ENCODE measurements around the gene TMEM163.

The TMEM163 gene

DNA sequence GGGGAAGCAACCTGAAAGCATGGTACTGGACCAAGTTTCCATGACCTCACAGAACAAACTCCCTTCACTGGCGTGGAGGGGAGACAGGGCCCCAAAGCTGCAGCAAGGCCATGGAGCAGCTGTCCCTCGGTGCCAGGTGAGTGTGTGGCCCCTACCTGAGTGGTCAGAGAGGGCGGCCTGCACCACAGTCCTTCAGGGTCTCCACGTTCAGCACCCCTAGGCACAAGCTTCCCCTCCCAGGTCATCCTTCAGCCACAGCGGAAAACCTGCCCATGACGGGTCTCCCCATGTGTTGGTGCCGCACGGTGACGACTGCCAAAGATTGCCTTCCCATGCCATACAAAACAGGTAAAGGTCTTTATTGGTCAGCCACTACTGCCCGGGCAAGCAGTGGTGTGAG is 263.4 kb downstream of the TMEM163 start:
- no peaks in the 10 kb centered on the region for H3K27me3 ChIP-seq (ENCODE audit: insufficient read depth, low read length)
- H3K4me1 ChIP-seq (ENCODE audit: control insufficient read depth in 1 of 2, insufficient read depth in 2 of 2, low read length in 2 of 2) = peaks cover 6 to 9% of the 10 kb centered on the region in 2 experiments
- H3K9ac ChIP-seq (ENCODE audit: low read length) = no peak overlapping the region
- no peaks in the 10 kb centered on the region for H3K79me2 ChIP-seq (ENCODE audit: control insufficient read depth, insufficient read depth, low read length, poor library complexity)
- H4K91ac ChIP-seq (ENCODE audit: low read depth, low read length) = no peak overlapping the region
- H2AFZ ChIP-seq (ENCODE audit: insufficient read depth, low read length, poor library complexity) = no peak overlapping the region
- no peak overlapping the region for H3K4me2 ChIP-seq (ENCODE audit: low read length)
- no CpG with 5 or more reads among the region's 10 CpGs for WGBS (ENCODE audit: extremely low coverage, insufficient coverage, insufficient read length)
- H4K8ac ChIP-seq (ENCODE audit: low read depth, low read length) = no peak overlapping the region
- no peaks in the 10 kb centered on the region for H3K79me1 ChIP-seq (ENCODE audit: low read length)
- no peak for DNase-seq
- no peak overlapping the region for H3K18ac ChIP-seq (ENCODE audit: low read length)
- no peak overlapping the region for H4K12ac ChIP-seq (ENCODE audit: low read depth, low read length)
- H3K27ac ChIP-seq (ENCODE audit: low read depth, low read length) = no peak overlapping the region
- no peak overlapping the region for H3K4ac ChIP-seq (ENCODE audit: low read depth, low read length)
- H3K23ac ChIP-seq (ENCODE audit: low read length) = no peak overlapping the region
- no peak overlapping the region for H3K4me3 ChIP-seq (ENCODE audit: low read depth, low read length)
- H2BK12ac ChIP-seq (ENCODE audit: low read length) = no peak overlapping the region
- no peak overlapping the region for H2BK120ac ChIP-seq (ENCODE audit: insufficient read depth, low read length, poor library complexity)
- no peak overlapping the region for H2AK5ac ChIP-seq (ENCODE audit: low read length)
- H2BK5ac ChIP-seq (ENCODE audit: low read depth, low read length, poor library complexity) = no peak overlapping the region
- H3K14ac ChIP-seq (ENCODE audit: low read length) = no peak overlapping the region
- no peaks in the 10 kb centered on the region for H3K9me3 ChIP-seq (ENCODE audit: insufficient read depth, low read depth, low read length)
- no peaks in the 10 kb centered on the region for H3K36me3 ChIP-seq (ENCODE audit: control insufficient read depth in 1 of 2, insufficient read depth in 2 of 2, low read length in 2 of 2)

DNA sequence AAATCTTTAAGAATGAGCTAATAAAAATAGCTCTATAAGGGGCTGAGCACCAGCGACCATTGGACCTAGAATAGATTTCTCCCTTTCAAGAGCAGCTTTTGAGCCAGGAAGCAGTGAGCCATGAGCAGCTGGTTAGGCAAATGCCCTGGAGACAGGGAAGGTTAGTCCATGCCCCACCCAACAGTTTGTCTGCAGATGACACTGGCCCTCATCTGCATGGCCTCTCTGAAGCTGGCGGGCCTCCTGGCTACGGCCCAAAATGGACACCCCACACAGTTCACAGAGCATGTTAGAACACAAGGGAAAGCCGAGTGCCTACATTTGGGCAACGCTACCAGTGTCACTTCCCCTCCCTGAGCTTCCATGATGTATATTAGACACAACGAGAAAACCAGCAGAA is 263.9 kb downstream of the TMEM163 start:
- no peak overlapping the region for H3K18ac ChIP-seq (ENCODE audit: low read length)
- H3K79me2 ChIP-seq (ENCODE audit: control insufficient read depth, insufficient read depth, low read length, poor library complexity) = no peaks in the 10 kb centered on the region
- no peak overlapping the region for H3K9ac ChIP-seq (ENCODE audit: low read length)
- H2BK12ac ChIP-seq (ENCODE audit: low read length) = no peak overlapping the region
- H3K27me3 ChIP-seq (ENCODE audit: insufficient read depth, low read length) = no peaks in the 10 kb centered on the region
- no peak overlapping the region for H4K91ac ChIP-seq (ENCODE audit: low read depth, low read length)
- H3K27ac ChIP-seq (ENCODE audit: low read depth, low read length) = no peak overlapping the region
- no peak overlapping the region for H3K4ac ChIP-seq (ENCODE audit: low read depth, low read length)
- no peak overlapping the region for H3K4me2 ChIP-seq (ENCODE audit: low read length)
- no peak overlapping the region for H2AK5ac ChIP-seq (ENCODE audit: low read length)
- H3K36me3 ChIP-seq (ENCODE audit: control insufficient read depth in 1 of 2, insufficient read depth in 2 of 2, low read length in 2 of 2) = peaks cover 0 to 1% of the 10 kb centered on the region in 2 experiments
- no peak overlapping the region for H4K12ac ChIP-seq (ENCODE audit: low read depth, low read length)
- H3K4me1 ChIP-seq (ENCODE audit: control insufficient read depth in 1 of 2, insufficient read depth in 2 of 2, low read length in 2 of 2) = peaks cover 6 to 9% of the 10 kb centered on the region in 2 experiments
- no CpG with 5 or more reads among the region's 6 CpGs for WGBS (ENCODE audit: extremely low coverage, insufficient coverage, insufficient read length)
- DNase-seq = no peak
- no peaks in the 10 kb centered on the region for H3K79me1 ChIP-seq (ENCODE audit: low read length)
- no peak overlapping the region for H2BK5ac ChIP-seq (ENCODE audit: low read depth, low read length, poor library complexity)
- no peak overlapping the region for H2BK120ac ChIP-seq (ENCODE audit: insufficient read depth, low read length, poor library complexity)
- no peak overlapping the region for H3K14ac ChIP-seq (ENCODE audit: low read length)
- no peak overlapping the region for H2AFZ ChIP-seq (ENCODE audit: insufficient read depth, low read length, poor library complexity)
- no peaks in the 10 kb centered on the region for H3K9me3 ChIP-seq (ENCODE audit: insufficient read depth, low read depth, low read length)
- H3K23ac ChIP-seq (ENCODE audit: low read length) = no peak overlapping the region
- H3K4me3 ChIP-seq (ENCODE audit: low read depth, low read length) = no peak overlapping the region
- no peak overlapping the region for H4K8ac ChIP-seq (ENCODE audit: low read depth, low read length)

GRCh38 chr2:134454426-134454825 is 264.4 kb downstream of the TMEM163 start:
- H3K14ac ChIP-seq (ENCODE audit: low read length) = no peak overlapping the region
- H3K9ac ChIP-seq (ENCODE audit: low read length) = no peak overlapping the region
- no peak overlapping the region for H4K8ac ChIP-seq (ENCODE audit: low read depth, low read length)
- H3K4me2 ChIP-seq (ENCODE audit: low read length) = no peak overlapping the region
- H3K9me3 ChIP-seq (ENCODE audit: insufficient read depth, low read depth, low read length) = no peaks in the 10 kb centered on the region
- H2BK5ac ChIP-seq (ENCODE audit: low read depth, low read length, poor library complexity) = no peak overlapping the region
- no peaks in the 10 kb centered on the region for H3K79me1 ChIP-seq (ENCODE audit: low read length)
- no peak overlapping the region for H3K4ac ChIP-seq (ENCODE audit: low read depth, low read length)
- H3K4me3 ChIP-seq (ENCODE audit: low read depth, low read length) = no peak overlapping the region
- WGBS (ENCODE audit: extremely low coverage, insufficient coverage, insufficient read length) = no CpG with 5 or more reads among the region's 8 CpGs
- no peaks in the 10 kb centered on the region for H3K79me2 ChIP-seq (ENCODE audit: control insufficient read depth, insufficient read depth, low read length, poor library complexity)
- no peak overlapping the region for H2AFZ ChIP-seq (ENCODE audit: insufficient read depth, low read length, poor library complexity)
- no peak overlapping the region for H3K23ac ChIP-seq (ENCODE audit: low read length)
- H4K91ac ChIP-seq (ENCODE audit: low read depth, low read length) = no peak overlapping the region
- H2BK12ac ChIP-seq (ENCODE audit: low read length) = no peak overlapping the region
- no peak for DNase-seq
- H3K27ac ChIP-seq (ENCODE audit: low read depth, low read length) = no peak overlapping the region
- no peak overlapping the region for H3K18ac ChIP-seq (ENCODE audit: low read length)
- peaks cover 0 to 4% of the 10 kb centered on the region in 2 experiments for H3K36me3 ChIP-seq (ENCODE audit: control insufficient read depth in 1 of 2, insufficient read depth in 2 of 2, low read length in 2 of 2)
- H3K27me3 ChIP-seq (ENCODE audit: insufficient read depth, low read length) = no peaks in the 10 kb centered on the region
- no peak overlapping the region for H4K12ac ChIP-seq (ENCODE audit: low read depth, low read length)
- H2BK120ac ChIP-seq (ENCODE audit: insufficient read depth, low read length, poor library complexity) = no peak overlapping the region
- H2AK5ac ChIP-seq (ENCODE audit: low read length) = no peak overlapping the region
- peaks cover 6 to 9% of the 10 kb centered on the region in 2 experiments for H3K4me1 ChIP-seq (ENCODE audit: control insufficient read depth in 1 of 2, insufficient read depth in 2 of 2, low read length in 2 of 2)

- Histone ChIP-seq H2BK12ac (ENCODE audit: low read length) (no peak overlapping the region), H3K4me1 (ENCODE audit: control insufficient read depth in 1 of 2, insufficient read depth in 2 of 2, low read length in 2 of 2) (peaks cover 6 to 9% of the 10 kb centered on the region in 2 experiments), H3K36me3 (ENCODE audit: control insufficient read depth in 1 of 2, insufficient read depth in 2 of 2, low read length in 2 of 2) (peaks cover 0 to 4% of the 10 kb centered on the region in 2 experiments), H3K23ac (ENCODE audit: low read length) (no peak overlapping the region), H3K27me3 (ENCODE audit: insufficient read depth, low read length) (no peaks in the 10 kb centered on the region), H3K27ac (ENCODE audit: low read depth, low read length) (no peak overlapping the region), H3K4me2 (ENCODE audit: low read length) (no peak overlapping the region), H4K8ac (ENCODE audit: low read depth, low read length) (no peak overlapping the region), H4K12ac (ENCODE audit: low read depth, low read length) (no peak overlapping the region), H3K9me3 (ENCODE audit: insufficient read depth, low read depth, low read length) (no peaks in the 10 kb centered on the region), H3K4me3 (ENCODE audit: low read depth, low read length) (no peak overlapping the region), H3K18ac (ENCODE audit: low read length) (no peak overlapping the region), H3K79me1 (ENCODE audit: low read length) (no peaks in the 10 kb centered on the region), H3K9ac (ENCODE audit: low read length) (no peak overlapping the region), H2BK5ac (ENCODE audit: low read depth, low read length, poor library complexity) (no peak overlapping the region), H3K79me2 (ENCODE audit: control insufficient read depth, insufficient read depth, low read length, poor library complexity) (no peaks in the 10 kb centered on the region), H2AK5ac (ENCODE audit: low read length) (no peak overlapping the region), H3K14ac (ENCODE audit: low read length) (no peak overlapping the region), H2BK120ac (ENCODE audit: insufficient read depth, low read length, poor library complexity) (no peak overlapping the region), H4K91ac (ENCODE audit: low read depth, low read length) (no peak overlapping the region), H2AFZ (ENCODE audit: insufficient read depth, low read length, poor library complexity) (no peak overlapping the region), H3K4ac (ENCODE audit: low read depth, low read length) (no peak overlapping the region)
- DNase-seq = no peak
- WGBS (ENCODE audit: extremely low coverage, insufficient coverage, insufficient read length) = no CpG with 5 or more reads among the region's 10 CpGs
Observed at GRCh38 chr2:134453973-134454372, 264.8 kb downstream of the TMEM163 start.
